Epithelial cell of esophagus (primary cell): ENCODE measurements around the gene STPG4.

Experiments
- DNase-seq: peaks from one replicate; pipeline ENCODE4 v3.0.0; 2010; ENCODE audit warnings: low read depth
- H3K4me3 ChIP-seq: 2 replicates; pipeline ENCODE4 v1.5.1; 2011; ENCODE audit warnings: mild to moderate bottlenecking, low read length, control low read depth
- CTCF ChIP-seq: IDR thresholded peaks from 2 replicates; pipeline ENCODE4 v1.5.1; 2011; ENCODE audit warnings: low read depth, mild to moderate bottlenecking, low read length, control low read depth, inconsistent platforms; ENCODE audit not compliant: insufficient read depth; ENCODE audit errors: missing control alignments

Gene STPG4

GRCh38 chr2:47043142-47043890 is 111.8 kb downstream of the STPG4 start:
- DNase-seq: peak; percentile 94
- no peak overlapping the region for H3K4me3 ChIP-seq
- TF ChIP-seq CTCF: no peak

GRCh38 chr2:47041891-47042684 is 113.0 kb downstream of the STPG4 start:
- H3K4me3 ChIP-seq: no peak overlapping the region
- DNase-seq: no peak
- no peak for TF ChIP-seq CTCF

GRCh38 chr2:47041063-47041462 is 114.0 kb downstream of the STPG4 start:
- TF ChIP-seq CTCF: no peak
- DNase-seq: no peak
- no peak overlapping the region for H3K4me3 ChIP-seq

- H3K4me3 ChIP-seq: no peak overlapping the region
- no peak for TF ChIP-seq CTCF
- no peak for DNase-seq
Measured at GRCh38 chr2:47040651-47041050, 114.5 kb downstream of the STPG4 start.

- no peak for TF ChIP-seq CTCF
Measured at GRCh38 chr2:47039913-47040562, 115.1 kb downstream of the STPG4 start.

GRCh38 chr2:47039489-47039870 is 115.6 kb downstream of the STPG4 start:
- TF ChIP-seq CTCF: no peak
- H3K4me3 ChIP-seq: no peak overlapping the region

More at GRCh38 chr2:47039913-47040562, 115.1 kb downstream of the STPG4 start:
- no peak for DNase-seq
- H3K4me3 ChIP-seq: no peak overlapping the region

More at GRCh38 chr2:47039489-47039870, 115.6 kb downstream of the STPG4 start:
- no peak for DNase-seq
